Ishikawa (cell line): ENCODE data around the gene IL17RE.

Experiments used
- CEBPB ChIP-seq: IDR thresholded peaks from 2 replicates; pipeline ENCODE4 v1.6.1; 2012
- CREB1 ChIP-seq: IDR thresholded peaks from 2 replicates; pipeline ENCODE4 v1.6.1; 2012; ENCODE audit warnings: low read depth
- EGR1 ChIP-seq: IDR thresholded peaks from 2 replicates; pipeline ENCODE4 v1.6.1; 2012
- EP300 ChIP-seq: IDR thresholded peaks from 2 replicates; pipeline ENCODE4 v1.6.1; 2012; ENCODE audit warnings: borderline replicate concordance
- FOXM1 ChIP-seq: IDR thresholded peaks from 2 replicates; pipeline ENCODE4 v1.6.1; 2012; ENCODE audit warnings: low read depth, borderline replicate concordance
- MAX ChIP-seq: IDR thresholded peaks from 2 replicates; pipeline ENCODE4 v1.6.1; 2012
- NFIC ChIP-seq: IDR thresholded peaks from 2 replicates; pipeline ENCODE4 v1.6.1; 2012
- RAD21 ChIP-seq: IDR thresholded peaks from 2 replicates; pipeline ENCODE4 v1.6.1; 2012; ENCODE audit warnings: low read depth
- REST ChIP-seq: IDR thresholded peaks from 2 replicates; pipeline ENCODE4 v1.6.1; 2012; ENCODE audit warnings: low read depth, mild to moderate bottlenecking
- TAF1 ChIP-seq: IDR thresholded peaks from 2 replicates; pipeline ENCODE4 v1.6.1; 2012; ENCODE audit warnings: low read depth, mild to moderate bottlenecking
- TCF12 ChIP-seq: IDR thresholded peaks from 2 replicates; pipeline ENCODE4 v1.6.1; 2012; ENCODE audit warnings: low read depth
- TEAD4 ChIP-seq: IDR thresholded peaks from 2 replicates; pipeline ENCODE4 v1.6.1; 2012
- USF1 ChIP-seq: IDR thresholded peaks from 2 replicates; pipeline ENCODE4 v1.6.1; 2012
- YY1 ChIP-seq: IDR thresholded peaks from 2 replicates; pipeline ENCODE4 v1.6.1; 2012; ENCODE audit warnings: low read depth
- ZBTB7A ChIP-seq: IDR thresholded peaks from 2 replicates; pipeline ENCODE4 v1.6.1; 2012; ENCODE audit warnings: low read depth

Gene IL17RE

GRCh38 chr3:9902372-9903237 is at the start of gene IL17RE:
TSS of gene IL17RE (plus strand) at chr3:9902848. CDS start at chr3:9902933, 85 bp downstream.
- TF ChIP-seq MAX = peak; percentile 63; the same call in 1 of the 2 replicates
- TF ChIP-seq TAF1 = peak; percentile 45; the same call in 1 of the 2 replicates
- TF ChIP-seq YY1 = peak; percentile 78
- no peak for TF ChIP-seq TCF12
- peak; percentile 14; the same call in 1 of the 2 replicates for TF ChIP-seq ZBTB7A
- TF ChIP-seq REST = no peak
- peak; percentile 64; the same call in 1 of the 2 replicates for TF ChIP-seq TEAD4

GRCh38 chr3:9855594-9855993 is 47.1 kb upstream of the IL17RE start:
- TF ChIP-seq MAX = no peak
- no peak for TF ChIP-seq TCF12
- no peak for TF ChIP-seq RAD21
- no peak for TF ChIP-seq EP300
- no peak for TF ChIP-seq NFIC
- no peak for TF ChIP-seq EGR1
- no peak for TF ChIP-seq CREB1
- no peak for TF ChIP-seq ZBTB7A
- no peak for TF ChIP-seq REST
- TF ChIP-seq TEAD4 = no peak
- no peak for TF ChIP-seq YY1

- TF ChIP-seq RAD21 = no peak
- no peak for TF ChIP-seq EGR1
- TF ChIP-seq REST = no peak
- TF ChIP-seq EP300 = no peak
- no peak for TF ChIP-seq TEAD4
- no peak for TF ChIP-seq CEBPB
- no peak for TF ChIP-seq ZBTB7A
- TF ChIP-seq TAF1 = no peak
- no peak for TF ChIP-seq TCF12
- TF ChIP-seq USF1 = no peak
- no peak for TF ChIP-seq FOXM1
- no peak for TF ChIP-seq NFIC
- TF ChIP-seq CREB1 = no peak
- TF ChIP-seq MAX = no peak
- no peak for TF ChIP-seq YY1
These were observed 43.1 kb upstream of the IL17RE start for GRCh38 chr3:9859530-9860025.

GRCh38 chr3:9861201-9861600 is 41.4 kb upstream of the IL17RE start:
- TF ChIP-seq MAX (no peak), TCF12 (no peak)
